ENCODE results near the gene ASIC5. TPM values are rescaled to one million over a fixed set of nuclear protein-coding genes. Genes with fewer than 3 reads are reported as not detected.

ASIC5 gene
- total and polyA plus RNA-seq, 2 of the 4 experiments (the other 2 are of a cell fraction), result not detected

DNA sequence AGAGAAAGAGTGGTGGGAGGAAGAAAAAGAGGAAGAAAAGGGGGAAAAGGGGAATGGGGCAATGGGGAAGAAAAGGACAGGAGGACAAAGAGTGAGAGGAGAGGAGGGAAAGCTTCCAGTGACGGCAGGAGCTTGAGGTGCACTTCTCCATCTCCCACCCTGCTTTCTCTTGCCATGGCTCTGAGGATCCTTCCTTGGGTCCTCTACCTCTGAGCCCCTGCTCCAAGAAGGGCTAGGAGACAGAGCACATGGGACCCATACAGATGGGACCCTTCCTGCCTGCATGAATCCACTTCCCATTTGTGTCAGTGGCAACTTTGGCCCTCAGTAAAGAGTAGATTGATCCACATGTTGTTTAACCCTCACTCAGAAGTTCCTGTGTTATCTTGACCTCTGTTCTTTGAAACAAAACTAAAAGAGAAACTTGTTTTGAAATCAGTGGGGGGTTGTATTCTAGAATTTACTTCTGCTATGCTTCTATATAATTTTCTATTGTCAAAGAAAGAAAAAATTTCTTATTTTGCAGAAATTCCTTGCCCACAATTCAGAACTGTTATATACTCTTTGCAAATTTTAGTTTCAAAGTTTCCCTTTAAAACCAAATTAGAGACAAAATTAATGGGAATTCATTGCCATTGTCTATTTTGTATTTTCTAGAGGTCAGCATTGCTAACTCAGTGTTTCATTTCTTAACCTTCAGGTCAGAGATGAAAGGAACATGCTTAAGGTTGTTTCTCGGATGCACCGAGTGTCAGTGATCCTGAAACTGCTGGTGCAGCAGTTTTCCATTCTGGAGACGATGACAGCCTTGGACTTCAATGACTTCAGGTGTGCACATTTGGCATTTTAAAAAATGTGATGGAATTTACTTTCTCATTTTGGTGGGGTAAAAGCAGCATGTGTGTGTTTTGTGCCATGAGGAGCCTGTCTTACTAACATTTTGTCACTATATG lies 42.4 kb upstream of the ASIC5 start:
- Histone ChIP-seq H3K9me3 (ENCODE audit: control insufficient read depth, insufficient read depth, low read length) (no peaks in the 10 kb centered on the region), H4K20me1 (ENCODE audit: insufficient read depth, low read length) (no peaks in the 10 kb centered on the region), H2AK9ac (replicated peaks; ENCODE audit: low read depth, low read length, poor library complexity) (no peak overlapping the region), H2AK5ac (ENCODE audit: low read depth, low read length) (no peak overlapping the region; the same call in 1 of the 2 replicates), H3K9ac (ENCODE audit: low read depth, low read length) (no peak overlapping the region), H2BK15ac (ENCODE audit: low read depth, low read length) (no peak overlapping the region), H2BK5ac (ENCODE audit: low read depth, low read length, poor library complexity, severe bottlenecking) (no peak overlapping the region), H4K91ac (ENCODE audit: insufficient read depth, low read depth, low read length) (no peak overlapping the region), H3K79me1 (ENCODE audit: low read depth in 1 of 2, low read length in 2 of 2) (no peaks in the 10 kb centered on the region), H3K27me3 (ENCODE audit: control insufficient read depth, insufficient read depth, low read length) (peaks cover 2% of the 10 kb centered on the region; the same call in 1 of the 2 replicates), H3K36me3 (ENCODE audit: control insufficient read depth, insufficient read depth, low read length) (no peaks in the 10 kb centered on the region), H3K4ac (ENCODE audit: low read depth, low read length) (no peak overlapping the region), H3K4me1 (ENCODE audit: control insufficient read depth, insufficient read depth, low read length) (peaks cover 2% of the 10 kb centered on the region; the same call in 1 of the 2 replicates), H2BK120ac (ENCODE audit: low read depth, low read length) (no peak overlapping the region), H3K23ac (ENCODE audit: low read depth, low read length) (no peak overlapping the region), H2AFZ (replicated peaks; ENCODE audit: low read length, poor library complexity) (no peak overlapping the region), H3K4me2 (ENCODE audit: low read depth, low read length) (no peak overlapping the region), H4K8ac (ENCODE audit: low read depth in 2 of 2, low read length in 2 of 2) (no peak overlapping the region), H4K5ac (ENCODE audit: low read depth, low read length) (peak overlapping the region; percentile 72; the same call in 1 of the 2 replicates), H3K14ac (replicated peaks; ENCODE audit: low read depth, low read length) (no peak overlapping the region), H3K27ac (ENCODE audit: insufficient read depth, low read length) (no peak overlapping the region), H3K56ac (ENCODE audit: extremely low read depth, insufficient read depth, low read length) (no peak overlapping the region), H3K18ac (ENCODE audit: low read depth, low read length) (peak overlapping the region; percentile 62), H3K9me1 (ENCODE audit: insufficient read depth, low read length) (no peaks in the 10 kb centered on the region), H2BK20ac (ENCODE audit: low read depth, low read length) (no peak overlapping the region), H3K4me3 (ENCODE audit: insufficient read depth, low read depth, low read length) (no peak overlapping the region)
- WGBS, 2 experiments (ENCODE audit: extremely low coverage in 2 of 2, insufficient read length in 1 of 2), result 100% methylated on average over 3 of the region's 4 CpGs; no CpG with 5 or more reads in 1 of the 2 experiments
- in situ Hi-C loops (cut with MboI; ENCODE audit: low sequenced_read_pairs), result no loop called here
- ATAC-seq (ENCODE audit: low read depth), result no peak
- ChIA-PET CTCF (no interaction called here), POLR2A (ENCODE audit: unreplicated experiment) (no interaction called here)
- peak; percentile 64 for TF ChIP-seq MAFK (IDR thresholded peaks at IDR 0.05; ENCODE audit: low read depth, low read length)
- TF ChIP-seq, protein P1, sequence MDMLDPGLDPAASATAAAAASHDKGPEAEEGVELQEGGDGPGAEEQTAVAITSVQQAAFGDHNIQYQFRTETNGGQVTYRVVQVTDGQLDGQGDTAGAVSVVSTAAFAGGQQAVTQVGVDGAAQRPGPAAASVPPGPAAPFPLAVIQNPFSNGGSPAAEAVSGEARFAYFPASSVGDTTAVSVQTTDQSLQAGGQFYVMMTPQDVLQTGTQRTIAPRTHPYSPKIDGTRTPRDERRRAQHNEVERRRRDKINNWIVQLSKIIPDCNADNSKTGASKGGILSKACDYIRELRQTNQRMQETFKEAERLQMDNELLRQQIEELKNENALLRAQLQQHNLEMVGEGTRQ (IDR thresholded peaks at IDR 0.05; ENCODE audit: low read depth, low read length), result no peak
- intact Hi-C loops (cut with micrococcal nuclease), result no loop called here
- dilution Hi-C loops (cut with HindIII; ENCODE audit: low sequenced_read_pairs, unreplicated experiment), result no loop called here
- DNase-seq, result no peak
- no TSS peak for BruUV-seq (replicated peaks)
